Progenitor cell of endocrine pancreas (in vitro differentiated cells): Measurements from ENCODE around the gene GLRA2. TPM values are rescaled to one million over a fixed set of nuclear protein-coding genes. Genes with fewer than 3 reads are reported as not detected.
"Not testable (repeated sequence)": the region's sequence is repeated elsewhere in the genome, so short reads cannot be mapped to it uniquely, and the experiment has no call there.

Experiments
- DNase-seq: peaks from one replicate; pipeline ENCODE4 v3.0.0; 2021; ENCODE audit warnings: low spot score; ENCODE audit not compliant: unreplicated experiment
- H3K27ac Mint-ChIP-seq: 2 replicates; pipeline ENCODE4 v1.8.0; 2021; ENCODE audit warnings: mild to moderate bottlenecking, moderate library complexity, mixed read lengths
- H3K27me3 Mint-ChIP-seq: 2 replicates; pipeline ENCODE4 v1.8.0; 2021; ENCODE audit warnings: mixed read lengths
- H3K36me3 Mint-ChIP-seq: 2 replicates; pipeline ENCODE4 v1.8.0; 2022; ENCODE audit warnings: mixed read lengths; ENCODE audit not compliant: insufficient read depth
- H3K4me1 Mint-ChIP-seq: 2 replicates; pipeline ENCODE4 v1.8.0; 2021; ENCODE audit warnings: low read depth, mixed read lengths
- H3K4me3 Mint-ChIP-seq: 2 replicates; pipeline ENCODE4 v1.8.0; 2021; ENCODE audit warnings: low read depth, mild to moderate bottlenecking, moderate library complexity, mixed read lengths
- H3K9me3 Mint-ChIP-seq: 2 replicates; pipeline ENCODE4 v1.8.0; 2021; ENCODE audit warnings: low read depth, mixed read lengths
- CTCF ChIP-seq: fragments of 200-600 bp; sonication (generic); IDR thresholded peaks from one replicate; pipeline ENCODE4 v1.5.0; 2021; ENCODE audit warnings: antibody characterized with exemption, mild to moderate bottlenecking; ENCODE audit not compliant: unreplicated experiment
- total RNA-seq: library from RNA; stranded (reverse); gene quantifications from 2 replicates; pipeline ENCODE4 v1.2.1, GENCODE V29; 2021

Gene GLRA2
- total RNA-seq, 1 donor from 2014 or later, result not detected

GRCh38 chrX:14590693-14591424 lies 61.5 kb downstream of the GLRA2 start:
- no peak for TF ChIP-seq CTCF
- H3K36me3 Mint-ChIP-seq, result no peaks in the 10 kb centered on the region
- no peaks in the 10 kb centered on the region for H3K27me3 Mint-ChIP-seq
- no peaks in the 10 kb centered on the region for H3K4me1 Mint-ChIP-seq
- no peak overlapping the region for H3K4me3 Mint-ChIP-seq
- DNase-seq, result no peak
- peaks cover 34% of the 10 kb centered on the region for H3K9me3 Mint-ChIP-seq
- no peak overlapping the region for H3K27ac Mint-ChIP-seq

GRCh38 chrX:14591976-14592375 lies 62.6 kb downstream of the GLRA2 start:
- peaks cover 36% of the 10 kb centered on the region for H3K9me3 Mint-ChIP-seq
- H3K27ac Mint-ChIP-seq, result no peak overlapping the region
- H3K27me3 Mint-ChIP-seq, result no peaks in the 10 kb centered on the region
- no peaks in the 10 kb centered on the region for H3K36me3 Mint-ChIP-seq
- no peaks in the 10 kb centered on the region for H3K4me1 Mint-ChIP-seq
- no peak overlapping the region for H3K4me3 Mint-ChIP-seq
- DNase-seq, result no peak
- TF ChIP-seq CTCF, result no peak

- Mint-ChIP-seq H3K4me1 (peaks cover 2% of the 10 kb centered on the region), H3K27ac (no peak overlapping the region), H3K27me3 (no peaks in the 10 kb centered on the region), H3K9me3 (peaks cover 25% of the 10 kb centered on the region), H3K4me3 (no peak overlapping the region), H3K36me3 (no peaks in the 10 kb centered on the region)
- DNase-seq, result no peak
- TF ChIP-seq CTCF, result no peak
These were observed 65.2 kb downstream of the GLRA2 start for GRCh38 chrX:14594521-14594920.

- Mint-ChIP-seq H3K27ac (no peak overlapping the region), H3K4me3 (no peak overlapping the region), H3K4me1 (peaks cover 2% of the 10 kb centered on the region), H3K27me3 (no peaks in the 10 kb centered on the region), H3K36me3 (no peaks in the 10 kb centered on the region), H3K9me3 (peaks cover 32% of the 10 kb centered on the region)
- TF ChIP-seq CTCF, result no peak
- no peak for DNase-seq
These were observed 69.0 kb downstream of the GLRA2 start for GRCh38 chrX:14598330-14598729.

- Mint-ChIP-seq H3K36me3 (no peaks in the 10 kb centered on the region), H3K4me3 (no peak overlapping the region), H3K27ac (no peak overlapping the region), H3K9me3 (peaks cover 13% of the 10 kb centered on the region), H3K27me3 (no peaks in the 10 kb centered on the region), H3K4me1 (no peaks in the 10 kb centered on the region)
- no peak for TF ChIP-seq CTCF
- no peak for DNase-seq
These were observed 78.2 kb downstream of the GLRA2 start for GRCh38 chrX:14607446-14607985.

- not testable (repeated sequence) for H3K36me3 Mint-ChIP-seq, H3K27ac Mint-ChIP-seq, DNase-seq, H3K4me1 Mint-ChIP-seq, H3K27me3 Mint-ChIP-seq, H3K4me3 Mint-ChIP-seq
- H3K9me3 Mint-ChIP-seq, result peaks cover 24% of the 10 kb centered on the region
These were observed 83.1 kb downstream of the GLRA2 start for GRCh38 chrX:14612450-14612849.
